ENCODE results near the gene FOLR1.

FOLR1 gene

GRCh38 chr11:72224564-72225410 lies 32.8 kb downstream of the FOLR1 start, which contains the start of gene INPPL1:
TSS of gene INPPL1 (plus strand) at chr11:72224767. CDS start at chr11:72224985, 218 bp downstream.
- DNase-seq, result no peak

- DNase-seq, result no peak
Measured at GRCh38 chr11:72225411-72225951, 33.5 kb downstream of the FOLR1 start.

GRCh38 chr11:72226701-72227100 lies 34.8 kb downstream of the FOLR1 start:
- no peak for DNase-seq

- no peak for DNase-seq
Measured at GRCh38 chr11:72227316-72228228, 35.6 kb downstream of the FOLR1 start.

- no peak for DNase-seq
Measured at GRCh38 chr11:72228229-72228843, 36.4 kb downstream of the FOLR1 start.

- no peak for DNase-seq
Measured at GRCh38 chr11:72228844-72229231, 36.9 kb downstream of the FOLR1 start.

- no peak for DNase-seq
Measured at GRCh38 chr11:72229336-72229924, 37.5 kb downstream of the FOLR1 start.

GRCh38 chr11:72229925-72230763 lies 38.2 kb downstream of the FOLR1 start:
- DNase-seq, result no peak

GRCh38 chr11:72230764-72231365 lies 38.9 kb downstream of the FOLR1 start:
- DNase-seq, result no peak

GRCh38 chr11:72231396-72232259 lies 39.7 kb downstream of the FOLR1 start:
- DNase-seq, result no peak

GRCh38 chr11:72232260-72233055 lies 40.5 kb downstream of the FOLR1 start:
- no peak for DNase-seq

- no peak for DNase-seq
Measured at GRCh38 chr11:72233056-72233772, 41.3 kb downstream of the FOLR1 start.

- DNase-seq, result no peak
Measured at GRCh38 chr11:72233773-72234513, 42.0 kb downstream of the FOLR1 start.

- no peak for DNase-seq
Measured at GRCh38 chr11:72234514-72234830, 42.5 kb downstream of the FOLR1 start.

- no peak for DNase-seq
Measured at GRCh38 chr11:72234920-72235319, 43.0 kb downstream of the FOLR1 start.

- no peak for DNase-seq
Measured at GRCh38 chr11:72235351-72236057, 43.6 kb downstream of the FOLR1 start.

- DNase-seq, result no peak
Measured at GRCh38 chr11:72236083-72236697, 44.2 kb downstream of the FOLR1 start.
